Activated T-helper 9 cell treated with anti-CD3 and anti-CD28 coated beads, Interleukin-2, amount 50 U/mL, for 16 hours (primary cell): ENCODE measurements around the gene PHF1.

Source experiments
- DNase-seq: peaks from one replicate; pipeline ENCODE4 v3.0.0-alpha.2; 2020; ENCODE audit warnings: low read depth

The PHF1 gene

DNA sequence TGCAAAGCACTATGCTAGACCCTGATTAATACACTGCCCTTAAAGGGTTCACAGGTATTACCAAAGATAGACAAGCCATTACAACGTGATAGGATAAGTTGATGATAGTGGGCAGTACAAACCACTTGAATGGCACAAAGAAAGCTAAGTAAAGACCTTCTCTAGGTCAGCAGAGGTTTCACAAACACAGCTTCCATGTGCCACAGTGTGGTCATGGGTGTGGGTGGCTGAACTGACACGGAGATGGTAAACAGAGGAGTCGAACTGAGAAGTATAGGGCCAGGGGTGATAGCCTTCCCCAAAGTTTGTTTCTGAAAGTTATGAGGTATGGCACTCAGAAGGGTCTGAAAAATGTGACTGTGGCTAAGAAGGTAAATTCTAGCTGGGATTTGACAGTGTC lies 47.9 kb downstream of the PHF1 start:
- DNase-seq, result no peak

GRCh38 chr6:33459226-33459625 lies 48.4 kb downstream of the PHF1 start:
- no peak for DNase-seq
